ENCODE results near the gene NUDT3. TPM values are rescaled to one million over a fixed set of nuclear protein-coding genes. Genes with fewer than 3 reads are reported as not detected.
"Not testable (repeated sequence)": the region's sequence is repeated elsewhere in the genome, so short reads cannot be mapped to it uniquely, and the experiment has no call there.

NUDT3 gene
- polyA plus RNA-seq, 3 donors, result 9.3 to 33.3 (median 10.9) TPM

DNA sequence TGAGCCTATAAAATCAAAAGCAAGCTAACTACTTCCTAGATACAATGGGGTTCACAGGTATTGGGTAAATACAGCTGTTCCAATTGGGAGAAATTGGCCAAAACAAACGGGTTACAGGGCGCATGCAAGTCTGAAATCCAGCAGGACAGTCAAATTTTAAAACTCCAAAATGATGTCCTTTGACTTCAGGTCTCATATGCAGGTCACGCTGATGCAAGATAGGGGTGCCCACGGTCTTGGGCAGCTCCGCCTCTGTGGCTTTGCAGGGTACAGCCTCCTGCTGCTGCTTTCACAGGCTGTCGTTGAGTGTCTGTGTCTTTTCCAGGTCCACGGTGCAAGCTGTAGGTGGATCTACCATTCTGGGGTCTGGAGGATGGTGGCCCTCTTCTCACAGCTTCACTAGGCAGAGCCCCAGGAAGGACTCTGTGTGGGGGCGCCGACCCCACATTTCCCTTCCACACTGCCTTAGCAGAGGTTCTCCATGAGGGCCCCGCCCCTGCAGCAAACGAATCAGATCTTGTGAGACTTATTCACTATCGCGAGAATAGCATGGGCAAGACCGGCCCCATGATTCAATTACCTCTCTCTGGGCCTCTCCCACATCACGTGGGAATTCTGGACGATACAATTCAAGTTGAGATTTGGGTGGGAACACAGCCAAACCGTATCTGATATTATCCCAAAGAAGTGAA, 131.7 kb downstream of the NUDT3 start:
- intact Hi-C loops (cut with micrococcal nuclease), result loop anchor here in 1 of 2 donors (5.0 kb wide), 1 partner anchor 142 kb away; no protein-coding TSS in a partner anchor
- H3K27me3 ChIP-seq (ENCODE audit: control insufficient read depth in 2 of 2, insufficient read depth in 2 of 2, low read length in 2 of 2), result no peaks in the 10 kb centered on the region

GRCh38 chr6:34259529-34260069, 132.9 kb downstream of the NUDT3 start:
- TF ChIP-seq CTCF (IDR thresholded peaks at IDR 0.05), result no peak
- Mint-ChIP-seq H3K36me3 (peaks cover 9 to 17% of the 10 kb centered on the region in 2 donors), H3K27ac (peak overlapping the region in 3 of 7 donors; percentile 6 to 84 (median 15))

More for the DNA sequence above, 131.7 kb downstream of the NUDT3 start:
- no peak overlapping the region for H3K9ac ChIP-seq (ENCODE audit: insufficient read depth, low read length, poor library complexity, severe bottlenecking)
- no peak overlapping the region for H3K4me3 ChIP-seq (replicated peaks in 1 of 3; ENCODE audit: low read depth in 2 of 3, low read length in 3 of 3)
- H3K79me2 ChIP-seq (ENCODE audit: insufficient read depth, low read length), result no peaks in the 10 kb centered on the region
- Mint-ChIP-seq H3K27ac (no peak overlapping the region), H3K36me3 (peaks cover 9 to 20% of the 10 kb centered on the region in 2 donors), H3K9me3 (peaks cover 20 to 53% (median 36%) of the 10 kb centered on the region in 7 donors), H3K4me1 (no peaks in the 10 kb centered on the region), H3K4me3 (no peak overlapping the region), H3K27me3 (ENCODE audit: low read depth in 3 of 3) (peaks cover 0 to 5% (median 0%) of the 10 kb centered on the region in 3 donors)
- TF ChIP-seq CTCF (IDR thresholded peaks at IDR 0.05), result no peak
- no peak for DNase-seq
- no peak overlapping the region for H3K4me2 ChIP-seq (replicated peaks; ENCODE audit: extremely low read depth, low read length, poor library complexity, severe bottlenecking)
- H2AFZ ChIP-seq (ENCODE audit: insufficient read depth, low read depth, low read length, poor library complexity, severe bottlenecking), result no peak overlapping the region
- H3K4me1 ChIP-seq (ENCODE audit: control insufficient read depth in 1 of 2, insufficient read depth in 2 of 2, low read length in 2 of 2), result no peaks in the 10 kb centered on the region
- H3K36me3 ChIP-seq (replicated peaks in 1 of 2; ENCODE audit: control insufficient read depth in 1 of 2, insufficient read depth in 2 of 2, low read length in 2 of 2), result no peaks in the 10 kb centered on the region
- no peak overlapping the region for H3K27ac ChIP-seq (ENCODE audit: low read depth in 1 of 2, low read length in 2 of 2)
- 94% methylated on average over 4 of the region's 17 CpGs for WGBS (ENCODE audit: insufficient coverage)
- H4K20me1 ChIP-seq (ENCODE audit: insufficient read depth, low read length), result no peaks in the 10 kb centered on the region
- H3K9me3 ChIP-seq (replicated peaks in 1 of 2; ENCODE audit: control insufficient read depth in 1 of 2, insufficient read depth in 1 of 2, low read length in 2 of 2), result peaks cover 36 to 55% of the 10 kb centered on the region in 2 donors

DNA sequence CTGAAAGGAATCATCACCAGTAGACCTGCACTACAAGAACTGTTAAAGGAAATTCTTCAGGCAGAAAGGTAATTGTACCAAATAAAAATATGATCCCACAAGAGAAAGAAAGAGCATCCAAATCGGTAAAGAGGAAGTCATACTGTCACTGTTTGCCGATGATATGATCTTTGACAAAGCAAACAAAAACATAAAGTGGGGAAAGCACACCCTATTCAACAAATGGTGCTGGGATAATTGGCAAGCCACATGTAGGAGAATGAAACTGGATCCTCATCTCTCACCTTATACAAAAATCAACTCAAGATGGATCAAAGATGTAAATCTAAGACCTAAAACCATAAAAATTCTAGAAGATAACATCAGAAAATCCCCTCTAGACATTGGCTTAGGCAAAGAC, 140.1 kb downstream of the NUDT3 start:
- H3K4me2 ChIP-seq (replicated peaks; ENCODE audit: extremely low read depth, low read length, poor library complexity, severe bottlenecking); H3K27me3 ChIP-seq (ENCODE audit: control insufficient read depth in 2 of 2, insufficient read depth in 2 of 2, low read length in 2 of 2); H3K36me3 ChIP-seq (replicated peaks in 1 of 2; ENCODE audit: control insufficient read depth in 1 of 2, insufficient read depth in 2 of 2, low read length in 2 of 2); H3K79me2 ChIP-seq (ENCODE audit: insufficient read depth, low read length); H4K20me1 ChIP-seq (ENCODE audit: insufficient read depth, low read length); H3K4me3 Mint-ChIP-seq; H3K36me3 Mint-ChIP-seq; H3K9ac ChIP-seq (ENCODE audit: insufficient read depth, low read length, poor library complexity, severe bottlenecking); H3K27me3 Mint-ChIP-seq (ENCODE audit: low read depth in 3 of 3); DNase-seq; H3K9me3 Mint-ChIP-seq; H3K27ac ChIP-seq (ENCODE audit: low read depth in 1 of 2, low read length in 2 of 2); H3K27ac Mint-ChIP-seq; H2AFZ ChIP-seq (ENCODE audit: insufficient read depth, low read depth, low read length, poor library complexity, severe bottlenecking); H3K4me3 ChIP-seq (replicated peaks in 1 of 3; ENCODE audit: low read depth in 2 of 3, low read length in 3 of 3); H3K9me3 ChIP-seq (replicated peaks in 1 of 2; ENCODE audit: control insufficient read depth in 1 of 2, insufficient read depth in 1 of 2, low read length in 2 of 2): not testable (repeated sequence)
- intact Hi-C loops (cut with micrococcal nuclease), result loop anchor here in 1 of 2 donors (10.0 kb wide), 1 partner anchor 52 kb away; no protein-coding TSS in a partner anchor
- WGBS (ENCODE audit: insufficient coverage), result no CpG with 5 or more reads among the region's 2 CpGs
- peaks cover 24 to 27% of the 10 kb centered on the region in 2 donors for H3K4me1 ChIP-seq (ENCODE audit: control insufficient read depth in 1 of 2, insufficient read depth in 2 of 2, low read length in 2 of 2)
- peaks cover 28% of the 10 kb centered on the region for H3K4me1 Mint-ChIP-seq

More at GRCh38 chr6:34259529-34260069, 132.9 kb downstream of the NUDT3 start:
- Histone ChIP-seq H3K79me2 (ENCODE audit: insufficient read depth, low read length) (no peaks in the 10 kb centered on the region), H4K20me1 (ENCODE audit: insufficient read depth, low read length) (no peaks in the 10 kb centered on the region), H3K27me3 (ENCODE audit: control insufficient read depth in 2 of 2, insufficient read depth in 2 of 2, low read length in 2 of 2) (no peaks in the 10 kb centered on the region), H3K4me3 (replicated peaks in 1 of 3; ENCODE audit: low read depth in 2 of 3, low read length in 3 of 3) (no peak overlapping the region), H3K4me1 (ENCODE audit: control insufficient read depth in 1 of 2, insufficient read depth in 2 of 2, low read length in 2 of 2) (no peaks in the 10 kb centered on the region), H3K27ac (ENCODE audit: low read depth in 1 of 2, low read length in 2 of 2) (no peak overlapping the region), H3K9me3 (replicated peaks in 1 of 2; ENCODE audit: control insufficient read depth in 1 of 2, insufficient read depth in 1 of 2, low read length in 2 of 2) (peaks cover 36 to 55% of the 10 kb centered on the region in 2 donors), H2AFZ (ENCODE audit: insufficient read depth, low read depth, low read length, poor library complexity, severe bottlenecking) (no peak overlapping the region), H3K4me2 (replicated peaks; ENCODE audit: extremely low read depth, low read length, poor library complexity, severe bottlenecking) (no peak overlapping the region), H3K9ac (ENCODE audit: insufficient read depth, low read length, poor library complexity, severe bottlenecking) (no peak overlapping the region), H3K36me3 (replicated peaks in 1 of 2; ENCODE audit: control insufficient read depth in 1 of 2, insufficient read depth in 2 of 2, low read length in 2 of 2) (no peaks in the 10 kb centered on the region)
- intact Hi-C loops (cut with micrococcal nuclease), result loop anchor here (5.0 to 10.0 kb wide), 2 partner anchors 45 to 143 kb away; no protein-coding TSS in a partner anchor
- peak in 1 of 3 donors; percentile 45 for DNase-seq
- WGBS (ENCODE audit: insufficient coverage), result 100% methylated on average over 2 of the region's 6 CpGs
- H3K4me1 Mint-ChIP-seq, result no peaks in the 10 kb centered on the region
- peaks cover 20 to 50% (median 36%) of the 10 kb centered on the region in 7 donors for H3K9me3 Mint-ChIP-seq
- H3K27me3 Mint-ChIP-seq (ENCODE audit: low read depth in 3 of 3), result peaks cover 0 to 5% (median 0%) of the 10 kb centered on the region in 3 donors
- no peak overlapping the region for H3K4me3 Mint-ChIP-seq
